D721Med (cell line): Measurements from ENCODE around the gene MRPS34.

Experiments
- DNase-seq: peaks from one replicate; pipeline ENCODE4 v3.0.0; 2011; ENCODE audit warnings: low spot score; ENCODE audit not compliant: insufficient read length
- FAIRE-seq: peaks from 2 replicates; lab custom pipeline; 2011; peaks lifted over from hg19 to GRCh38; lab: Jason Lieb, UNC
- CTCF ChIP-seq: IDR thresholded peaks from 2 replicates; pipeline ENCODE4 v1.5.1; 2012; ENCODE audit warnings: mild to moderate bottlenecking, control low read depth; ENCODE audit not compliant: insufficient read depth; ENCODE audit errors: missing control alignments

MRPS34 gene

DNA sequence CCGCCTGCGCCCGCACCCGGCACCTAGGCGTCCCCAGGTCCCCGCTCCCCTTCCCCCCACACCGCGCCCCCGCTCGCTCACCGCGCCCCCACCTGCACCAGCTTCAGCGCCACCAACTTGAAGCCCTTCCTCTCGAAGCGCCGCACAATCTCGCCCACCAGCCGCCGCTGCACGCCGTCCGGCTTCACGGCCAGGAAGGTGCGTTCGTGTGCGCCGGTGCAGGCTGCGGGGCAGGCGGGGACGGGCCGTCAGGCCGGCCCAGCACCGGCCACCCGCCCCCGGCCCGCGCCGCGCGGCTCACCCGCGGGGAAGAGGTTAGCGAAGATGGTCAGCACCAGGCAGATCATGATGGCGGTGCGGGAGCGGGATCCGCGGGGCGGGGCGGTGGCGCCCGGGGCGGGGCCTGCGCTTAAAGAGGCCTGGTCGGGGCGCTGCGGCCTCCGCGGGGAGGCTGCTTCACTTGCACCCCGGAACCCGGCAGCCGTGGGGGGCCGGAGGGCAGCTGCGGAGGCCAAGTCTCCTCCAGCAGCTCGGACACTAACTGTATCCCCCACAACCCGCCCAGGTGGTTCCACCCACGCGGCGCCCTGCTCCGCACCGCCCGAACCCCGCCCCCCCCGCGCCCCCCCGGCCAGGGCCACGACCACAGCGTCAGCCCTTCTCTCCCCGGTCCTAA lies 1.6 kb downstream of the MRPS34 start, which contains the start of gene NME3:
NME3 (minus strand) TSS at position 356 of the 676 bp plus-strand sequence; CDS start at position 347, 9 bp downstream.
- TF ChIP-seq CTCF, result no peak
- DNase-seq, result peak; percentile 89
- no peak for FAIRE-seq

GRCh38 chr16:1770328-1771187 lies 2.4 kb downstream of the MRPS34 start:
- FAIRE-seq, result no peak
- TF ChIP-seq CTCF, result no peak
- DNase-seq, result no peak

- TF ChIP-seq CTCF, result no peak
- no peak for FAIRE-seq
- no peak for DNase-seq
These were observed 3.3 kb downstream of the MRPS34 start for GRCh38 chr16:1769402-1770300.

GRCh38 chr16:1768767-1769401 lies 4.0 kb downstream of the MRPS34 start:
- no peak for DNase-seq
- no peak for TF ChIP-seq CTCF
- FAIRE-seq, result no peak

- TF ChIP-seq CTCF, result no peak
- FAIRE-seq, result no peak
- DNase-seq, result no peak
These were observed 4.7 kb downstream of the MRPS34 start for GRCh38 chr16:1768061-1768766.
